NCI-H526 (cell line): ENCODE results near the gene COQ8A.

Experiments
- DNase-seq, 2 experiments: peaks; one replicate each; lab custom pipeline; 2025; lab: John Stamatoyannopoulos, UW

COQ8A gene

GRCh38 chr1:226940029-226940805, at the start of gene COQ8A:
TSS of gene COQ8A (plus strand) at chr1:226940294. CDS start at chr1:226961386, 21,092 bp downstream.
- peak; percentile 96 to 98 for DNase-seq

DNA sequence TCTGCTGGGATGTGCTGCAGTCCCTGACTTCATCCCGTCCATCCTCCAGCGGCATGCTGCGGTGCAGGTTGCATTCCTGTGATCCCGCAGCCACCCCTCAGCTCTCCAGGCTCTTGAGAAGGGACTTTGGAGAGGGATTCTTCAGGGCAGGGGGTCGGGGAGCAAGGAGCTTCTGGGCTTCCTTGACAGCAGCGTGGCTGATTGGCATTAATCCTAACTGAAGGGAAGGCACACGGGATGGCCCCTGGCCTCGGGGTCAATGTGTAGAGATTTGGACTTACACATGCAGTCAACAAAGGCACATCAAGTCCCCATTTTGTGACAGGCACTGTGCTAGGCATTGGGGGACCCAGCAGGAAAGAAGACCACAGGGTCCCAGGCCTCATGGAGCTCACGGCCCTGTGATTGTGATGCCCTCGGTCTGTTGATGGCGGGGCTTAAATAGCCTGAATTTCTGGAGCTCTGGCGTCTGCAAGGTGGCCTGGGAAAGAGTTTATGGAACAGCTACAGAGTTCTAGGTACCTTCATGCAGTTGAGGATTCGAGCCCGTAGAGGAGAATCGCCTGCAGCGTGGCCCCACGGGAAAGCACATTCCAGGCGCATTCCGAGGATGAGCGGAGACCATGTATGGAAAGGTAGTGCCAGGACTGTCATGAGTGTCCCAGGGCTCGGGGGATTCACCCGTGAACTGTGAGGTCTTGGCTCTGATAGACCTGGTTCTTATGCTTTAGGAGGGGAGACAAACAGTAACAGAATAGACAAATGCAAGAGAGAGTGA, 49.6 kb upstream of the COQ8A start:
- DNase-seq, result no peak

DNA sequence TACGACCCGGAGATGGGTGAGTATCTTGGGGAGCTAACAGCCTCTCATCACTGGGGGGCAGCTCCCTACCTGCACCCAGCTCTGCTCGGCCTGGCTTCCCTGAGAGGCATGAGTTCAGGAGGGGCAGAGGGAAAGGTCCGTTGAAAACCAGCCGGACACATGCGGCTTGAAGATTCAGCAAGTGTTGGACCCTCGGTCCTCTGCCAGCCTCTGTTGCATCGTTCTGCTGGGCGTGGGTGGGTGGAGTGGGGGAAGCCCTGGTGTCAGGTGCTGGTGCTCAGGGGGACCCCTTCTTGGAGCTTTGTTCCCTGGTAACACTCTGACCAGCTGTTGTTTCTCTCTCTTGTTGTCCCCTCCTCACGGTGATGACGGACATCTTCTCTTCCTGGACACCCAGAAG, 48.7 kb upstream of the COQ8A start:
- DNase-seq, result no peak

GRCh38 chr1:226891846-226892523, 48.1 kb upstream of the COQ8A start:
- no peak for DNase-seq

DNA sequence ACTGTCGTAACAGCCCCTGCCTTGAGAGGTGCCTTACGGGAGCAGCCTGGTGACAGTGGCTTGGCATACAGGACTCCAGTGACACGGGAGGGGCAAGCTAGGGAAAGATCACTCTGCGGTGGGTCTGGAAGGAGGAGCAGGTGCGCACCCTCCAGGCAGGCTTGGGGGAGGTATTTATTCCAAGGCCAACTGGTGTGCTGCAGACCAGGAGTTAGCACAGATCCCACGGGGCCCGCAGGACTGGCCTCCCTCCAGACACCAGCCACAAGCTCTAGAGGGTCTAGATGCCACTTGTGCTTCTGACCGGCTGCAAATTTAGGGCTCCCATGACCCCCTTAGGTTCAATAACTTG, 47.6 kb upstream of the COQ8A start:
- DNase-seq, result no peak

DNA sequence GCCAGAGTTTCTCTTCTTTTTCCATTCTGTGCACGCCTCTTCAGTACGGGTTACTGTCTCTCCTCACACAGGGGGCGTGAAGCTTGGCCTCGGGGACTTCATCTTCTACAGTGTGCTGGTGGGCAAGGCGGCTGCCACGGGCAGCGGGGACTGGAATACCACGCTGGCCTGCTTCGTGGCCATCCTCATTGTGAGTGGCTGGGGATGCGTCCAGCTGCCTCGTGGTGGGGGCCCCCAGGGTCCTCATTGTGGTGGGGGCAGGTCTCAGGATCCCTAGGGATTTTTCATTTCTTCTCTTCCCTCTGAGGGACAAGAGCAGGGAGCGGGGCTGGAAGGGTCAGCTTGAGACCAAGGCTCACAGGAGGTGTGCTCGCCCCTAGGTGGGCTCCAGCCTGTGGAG, 46.2 kb upstream of the COQ8A start:
- DNase-seq, result no peak

GRCh38 chr1:226894826-226895225, 45.3 kb upstream of the COQ8A start:
- no peak for DNase-seq

DNA sequence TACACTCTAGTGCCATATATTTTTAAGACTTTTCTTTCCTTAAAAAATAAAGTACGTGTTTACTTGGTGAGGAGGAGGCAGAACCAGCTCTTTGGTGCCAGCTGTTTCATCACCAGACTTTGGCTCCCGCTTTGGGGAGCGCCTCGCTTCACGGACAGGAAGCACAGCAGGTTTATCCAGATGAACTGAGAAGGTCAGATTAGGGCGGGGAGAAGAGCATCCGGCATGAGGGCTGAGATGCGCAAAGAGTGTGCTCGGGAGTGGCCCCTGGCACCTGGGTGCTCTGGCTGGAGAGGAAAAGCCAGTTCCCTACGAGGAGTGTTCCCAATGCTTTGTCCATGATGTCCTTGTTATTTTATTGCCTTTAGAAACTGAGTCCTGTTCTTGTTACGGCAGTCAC, 44.5 kb upstream of the COQ8A start:
- no peak for DNase-seq

DNA sequence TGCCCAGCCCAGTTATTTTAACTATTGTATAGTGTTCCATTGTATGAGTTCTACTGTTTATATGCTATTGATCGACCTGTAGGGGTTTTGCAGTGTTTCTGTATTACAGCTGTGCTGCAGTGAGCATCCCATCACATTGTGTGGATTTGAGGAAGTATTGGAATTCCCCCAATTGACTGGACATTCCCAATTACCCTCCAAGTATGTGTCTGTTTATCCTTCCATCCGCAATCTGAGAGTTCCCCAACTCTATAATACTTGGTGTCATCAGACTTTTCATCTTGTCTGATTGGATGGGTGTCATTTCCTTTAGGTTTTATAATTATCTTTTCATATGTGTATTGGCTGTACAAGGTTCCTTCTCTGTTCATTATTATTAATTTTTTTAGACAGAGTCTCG, 41.8 kb upstream of the COQ8A start:
- no peak for DNase-seq

DNA sequence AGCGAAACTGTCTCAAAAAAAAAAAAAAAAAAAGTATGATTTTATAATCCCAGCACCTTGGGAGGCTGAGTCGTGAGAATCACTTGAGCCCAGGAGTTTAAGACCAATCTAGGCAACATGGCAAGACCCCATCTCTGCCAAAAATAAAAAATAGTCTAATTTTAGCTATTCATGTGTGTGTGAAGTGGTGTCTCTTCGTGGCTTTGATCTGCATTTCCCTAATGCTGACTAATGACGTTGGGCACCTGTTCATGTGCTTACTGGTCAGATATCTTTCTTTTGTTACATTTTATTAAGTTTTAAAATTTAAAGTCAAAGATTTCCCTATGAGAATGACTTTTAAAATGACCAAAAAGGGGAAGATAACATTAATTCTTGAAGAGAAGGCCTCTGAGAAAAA, 38.7 kb upstream of the COQ8A start:
- DNase-seq, result no peak

- no peak for DNase-seq
These were observed 37.5 kb upstream of the COQ8A start for GRCh38 chr1:226902601-226903000.

DNA sequence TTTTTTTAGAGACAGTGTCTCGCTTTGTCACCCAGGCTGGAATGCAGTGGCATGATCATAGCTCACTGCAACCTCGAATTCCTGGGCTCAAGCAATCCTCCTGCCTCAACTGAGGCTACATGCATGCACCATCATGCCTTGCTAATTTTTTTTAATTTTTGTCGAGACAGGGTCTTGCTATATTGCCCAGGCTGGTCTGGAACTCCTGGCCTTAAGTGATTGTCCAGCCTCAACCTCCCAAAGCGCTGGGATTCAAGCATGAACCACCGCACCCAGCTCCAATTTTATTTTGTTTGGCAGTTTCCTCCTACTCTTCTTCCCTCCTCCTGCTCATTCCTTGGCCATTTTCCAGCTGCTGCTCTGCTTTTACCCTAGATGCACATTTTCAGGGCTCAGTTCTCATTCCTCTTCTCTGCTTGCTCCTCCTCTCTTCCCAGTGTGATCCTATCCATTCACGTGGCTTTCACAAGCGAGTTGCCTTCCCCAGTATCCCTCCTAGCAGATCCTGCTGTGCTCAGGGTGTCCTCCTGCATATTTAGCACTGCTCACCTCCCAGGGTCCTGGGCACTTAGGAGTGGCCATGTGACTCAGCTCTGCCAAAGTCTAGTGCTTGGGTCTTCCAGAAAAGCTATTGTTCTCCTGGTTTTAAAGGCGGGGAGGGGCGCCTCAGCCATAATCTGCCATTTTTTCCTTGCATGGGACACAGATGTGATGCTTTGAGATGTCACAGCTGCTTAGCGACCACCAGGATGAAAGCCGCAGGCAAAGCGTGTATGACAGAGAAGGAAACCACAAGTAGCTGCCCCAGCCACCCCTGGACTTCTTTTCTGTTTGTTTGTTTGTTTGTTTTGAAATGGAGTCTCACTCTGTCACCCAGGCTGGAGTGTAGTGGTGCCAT, 36.0 kb upstream of the COQ8A start:
- no peak for DNase-seq

DNA sequence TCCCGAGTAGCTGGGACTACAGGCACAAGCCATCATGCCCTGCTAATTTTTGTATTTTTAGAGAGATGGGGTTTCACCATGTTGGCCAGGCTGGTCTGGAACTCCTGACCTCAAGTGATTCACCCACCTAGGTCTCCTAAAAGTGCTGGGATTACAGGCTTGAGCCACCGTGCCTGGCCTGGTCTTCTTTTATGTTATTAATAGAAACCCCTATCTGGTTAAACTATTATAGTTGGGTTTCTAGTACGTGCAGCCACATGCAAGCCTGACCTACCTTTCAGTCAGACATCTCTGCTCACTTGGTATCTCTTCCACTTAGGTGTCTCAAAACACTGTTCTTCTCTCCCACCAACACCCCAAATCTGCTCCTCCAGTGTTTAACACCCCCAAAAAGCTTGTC, 35.3 kb upstream of the COQ8A start:
- no peak for DNase-seq

DNA sequence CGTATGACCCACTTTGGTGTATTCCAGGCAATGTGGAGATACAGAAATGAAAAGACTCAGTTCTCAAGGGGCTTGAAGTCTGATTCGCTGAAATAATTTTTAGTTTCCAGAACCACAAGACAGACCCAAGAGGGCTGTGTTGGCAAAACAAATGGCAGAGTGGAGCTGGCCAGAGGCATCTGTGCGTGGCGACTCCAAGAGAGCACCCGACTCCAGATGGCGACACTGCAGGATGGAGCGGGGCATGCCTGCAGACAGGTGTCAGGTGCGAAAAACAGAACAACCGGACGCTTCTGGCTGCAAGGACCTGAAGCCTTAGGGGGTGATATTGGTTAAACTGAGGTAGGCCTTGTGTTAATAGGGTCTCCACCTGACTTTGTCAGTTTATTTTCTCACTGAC, 31.7 kb upstream of the COQ8A start:
- DNase-seq, result no peak

DNA sequence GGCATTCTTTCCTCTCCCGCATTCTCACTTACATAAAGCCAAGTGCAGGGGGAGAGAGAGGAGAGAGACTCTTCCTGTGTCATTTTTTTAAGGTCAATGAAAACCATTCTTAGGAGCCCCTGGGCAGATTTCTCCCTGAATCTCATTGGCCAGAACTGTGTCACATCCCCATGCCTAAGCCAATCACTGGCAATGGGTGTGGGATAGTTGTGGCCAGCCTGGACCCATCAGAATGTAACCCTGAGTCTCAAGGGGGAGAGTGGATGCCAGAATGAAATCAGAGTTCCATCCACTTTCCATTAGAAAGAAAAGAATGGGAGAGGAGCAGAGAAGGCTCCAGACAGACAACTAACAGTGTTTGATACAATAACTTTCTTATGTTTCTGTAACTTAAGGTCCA, 31.2 kb upstream of the COQ8A start:
- DNase-seq, result no peak

DNA sequence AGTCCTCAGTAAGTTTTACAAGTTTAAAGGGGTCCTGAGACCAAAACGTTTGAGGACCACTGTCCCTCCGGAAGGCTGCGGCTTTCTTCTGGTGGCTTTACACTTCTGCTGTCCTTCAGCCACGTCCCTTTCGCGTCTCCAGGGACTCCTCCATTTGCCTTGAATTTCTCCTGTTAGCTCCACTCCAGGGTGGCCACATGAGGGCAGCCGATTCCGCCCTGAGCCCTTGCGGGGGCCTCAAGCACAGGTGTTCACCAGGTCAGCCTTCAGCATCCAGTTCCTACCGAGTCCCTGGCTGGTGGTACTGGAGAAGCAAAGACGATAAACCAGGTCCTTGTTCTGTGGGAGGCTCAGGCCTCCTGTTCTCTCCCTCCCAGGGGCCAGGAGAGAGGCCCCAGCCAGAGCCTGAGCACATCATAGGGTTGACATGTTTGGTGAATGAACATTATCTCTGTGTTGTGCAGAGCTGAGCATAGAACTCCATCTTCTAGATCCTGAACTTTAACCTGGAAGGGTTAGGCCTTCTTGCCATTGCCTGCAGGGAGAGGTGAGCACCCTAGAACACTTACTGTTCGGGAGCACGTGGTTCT, 27.4 kb upstream of the COQ8A start:
- peak; percentile 65 to 85 for DNase-seq

DNA sequence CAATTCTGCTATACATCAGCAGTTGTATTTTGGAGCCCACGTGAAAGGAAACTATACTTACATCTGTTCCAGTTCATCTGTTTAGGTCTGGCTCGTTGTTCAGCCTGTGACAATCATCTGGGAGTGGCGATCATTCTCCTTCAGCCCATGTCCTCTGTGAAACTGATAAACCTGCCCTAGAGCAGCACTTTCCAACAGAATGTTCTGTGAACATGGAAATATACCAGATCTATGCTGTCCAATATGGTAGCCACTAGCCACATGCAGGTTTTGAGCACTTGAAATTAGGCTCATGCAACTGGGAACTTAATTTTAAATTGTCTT, 24.5 kb upstream of the COQ8A start:
- no peak for DNase-seq

DNA sequence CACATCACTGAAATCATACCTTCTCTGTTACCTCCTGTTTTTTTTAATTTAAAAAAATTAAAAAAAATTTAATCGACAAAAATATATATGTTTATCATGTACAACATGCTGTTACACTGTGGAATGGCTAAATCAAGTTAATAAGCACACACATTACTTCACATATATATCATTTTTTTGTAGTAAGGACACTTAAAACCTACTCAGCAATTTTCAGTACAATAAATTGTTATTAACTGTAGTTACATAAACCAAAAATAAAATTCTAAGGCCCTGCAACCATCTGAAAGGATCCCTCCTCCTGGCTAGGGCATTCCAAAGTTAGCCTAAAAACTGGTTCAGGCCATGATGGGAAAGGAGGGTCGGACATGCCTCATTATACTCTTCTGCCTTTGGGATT, 23.6 kb upstream of the COQ8A start:
- DNase-seq, result no peak

GRCh38 chr1:226919587-226919986, 20.5 kb upstream of the COQ8A start:
- DNase-seq, result no peak

GRCh38 chr1:226919995-226920394, 20.1 kb upstream of the COQ8A start:
- no peak for DNase-seq

DNA sequence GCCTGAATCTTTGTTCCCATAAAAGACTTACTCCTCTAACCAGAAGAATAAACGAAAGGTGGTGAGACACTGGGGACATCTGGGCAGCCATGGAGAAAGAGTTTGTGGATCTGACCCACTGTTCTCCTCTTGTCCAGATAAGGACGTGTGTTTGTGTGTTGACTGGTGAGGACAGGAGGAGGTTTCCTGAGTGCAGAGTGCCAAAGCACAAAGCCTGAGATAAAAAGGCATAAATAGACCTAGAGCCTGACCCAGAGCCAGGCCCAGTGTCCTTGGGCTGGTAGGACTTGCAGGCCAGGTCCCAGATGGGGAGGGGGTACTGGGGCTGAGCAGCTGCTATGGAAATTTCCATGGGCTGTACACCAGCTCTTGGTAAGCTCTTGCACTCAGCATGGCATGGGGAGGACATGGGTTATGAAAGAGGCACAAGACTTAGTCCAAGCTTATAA, 19.6 kb upstream of the COQ8A start:
- DNase-seq, result no peak

DNA sequence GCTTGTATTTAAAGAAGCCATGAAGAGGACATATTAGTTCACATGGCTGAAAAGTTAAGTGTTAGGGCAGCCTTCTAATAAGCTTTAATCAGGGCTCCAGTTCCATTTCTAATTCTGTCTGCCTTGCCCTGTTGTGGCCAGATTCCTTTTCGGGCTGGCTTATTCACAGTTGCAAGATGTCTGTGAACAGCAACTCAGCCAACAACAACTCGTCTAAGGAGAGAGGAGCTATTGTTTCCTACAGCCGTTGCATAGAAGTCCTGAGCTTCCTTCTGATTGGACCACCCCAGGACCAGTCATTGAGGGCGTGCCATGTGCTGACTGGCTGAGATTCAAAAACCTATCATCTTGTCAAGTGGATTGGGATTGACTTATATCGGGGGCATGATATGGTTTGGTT, 18.6 kb upstream of the COQ8A start:
- DNase-seq, result no peak
